ENCODE measurements around the gene TIGD6.

DNA sequence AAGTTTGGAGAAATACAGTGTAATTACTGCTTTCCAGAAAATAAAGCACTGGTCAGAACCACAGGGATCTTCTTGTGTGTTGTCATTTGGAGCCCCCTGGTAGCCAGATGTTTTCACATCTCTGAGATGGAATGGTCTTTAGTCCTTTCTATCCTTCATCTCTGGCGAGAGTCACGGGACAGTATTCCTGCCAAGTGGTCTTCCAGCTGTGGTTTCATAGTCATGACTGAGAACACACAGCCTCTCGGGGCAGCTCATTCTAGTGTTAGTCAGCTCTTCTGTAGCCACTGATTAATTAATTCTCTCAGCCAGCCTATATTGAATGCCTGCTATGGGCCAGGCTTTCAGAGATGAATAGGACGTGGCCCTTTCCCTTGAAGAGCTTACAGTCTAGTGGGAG, 34.2 kb upstream of the TIGD6 start:
- TF ChIP-seq GATA3 (IDR thresholded peaks at IDR 0.05; ENCODE audit: low read depth, low read length): no peak
- no peak for TF ChIP-seq GATA2 (IDR thresholded peaks at IDR 0.05; ENCODE audit: low read depth, low read length)
